Camera-type eye (tissue), 1 donor: ENCODE measurements around the gene LARGE2. TPM values are rescaled to one million over a fixed set of nuclear protein-coding genes. Genes with fewer than 3 reads are reported as not detected.

Experiments
- total RNA-seq: library from RNA; depleted of rRNA; stranded (reverse); fragments of >200 nt; gene quantifications from one replicate; pipeline ENCODE4 v1.2.3, GENCODE V29; 2014

The LARGE2 gene
- total RNA-seq: 3.8 TPM

GRCh38 chr11:45922425-45923082 is at the start of gene LARGE2:
TSS of gene LARGE2 (plus strand) at chr11:45922656. CDS start at chr11:45922883, 227 bp downstream.

GRCh38 chr11:45885274-45885920 is 37.1 kb upstream of the LARGE2 start, which contains the start of gene MAPK8IP1:
TSS of gene MAPK8IP1 (plus strand) at chr11:45885651. CDS start at chr11:45885821, 170 bp downstream.

GRCh38 chr11:45906965-45907611 is 15.4 kb upstream of the LARGE2 start, which contains the start of gene FREY1:
TSS of gene FREY1 (minus strand) at chr11:45907271. CDS start at chr11:45907245, 26 bp downstream.

DNA sequence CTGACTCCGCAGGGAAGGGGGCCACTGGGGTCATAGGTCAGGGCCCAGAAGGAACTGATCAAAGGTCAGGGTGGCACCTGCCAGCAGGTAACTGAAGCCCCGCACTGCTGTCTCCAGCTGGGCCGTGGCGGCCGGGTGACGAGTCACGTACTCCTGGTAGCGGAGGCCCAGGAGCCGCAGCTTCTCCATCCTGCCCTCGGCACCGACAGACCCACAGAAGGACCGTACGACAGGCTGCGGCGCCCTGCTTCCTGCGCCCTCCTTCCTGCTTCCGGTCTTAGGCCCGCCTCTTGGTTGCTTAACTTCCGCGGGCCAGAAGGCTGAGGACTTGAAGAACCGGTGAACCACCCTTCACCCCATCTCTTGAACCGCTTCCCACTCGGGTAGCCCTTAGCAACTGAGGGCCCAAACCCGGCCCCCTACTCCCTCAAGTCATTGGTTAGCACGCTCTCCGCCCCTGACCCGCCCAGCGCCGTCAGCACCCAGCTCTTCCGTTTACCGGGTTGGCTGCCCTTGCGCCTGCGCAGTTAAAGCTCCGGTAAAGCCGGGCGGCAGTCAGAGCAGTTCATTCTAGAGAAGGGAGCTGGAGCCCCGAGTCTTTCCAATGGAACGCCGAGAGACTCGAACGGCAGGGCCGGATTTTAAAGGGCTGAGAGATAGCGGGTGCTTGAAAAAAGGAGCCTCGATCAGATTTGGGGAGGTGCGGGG is 4.7 kb upstream of the LARGE2 start, which contains the start of gene PEX16:
Gene PEX16, minus strand, starts transcription at position 255 of the 708 bp plus-strand sequence. Its CDS starts 66 bp downstream, at position 189.

Other genes with a start within 250 kb of the LARGE2 start
- 8.0 TPM for gene SLC35C1, start 117.5 kb upstream of the LARGE2 start, total RNA-seq
- gene CRY2, start 75.2 kb upstream of the LARGE2 start, total RNA-seq: 69.9 TPM
- 33.6 TPM for gene MAPK8IP1, start 37.0 kb upstream of the LARGE2 start, total RNA-seq
- gene FREY1, start 15.4 kb upstream of the LARGE2 start, total RNA-seq: 0.82 TPM
- 14.0 TPM for gene PEX16, start 4.8 kb upstream of the LARGE2 start, total RNA-seq
- gene PHF21A, start 198.8 kb downstream of the LARGE2 start, total RNA-seq: 57.6 TPM